Hematopoietic multipotent progenitor cell treated with erythropoietin and hydrocortisone succinate and interleukin-3 and kit ligand, for 4 days (in vitro differentiated cells): ENCODE data around the gene NCOA1.
"Not testable (repeated sequence)": the region's sequence is repeated elsewhere in the genome, so short reads cannot be mapped to it uniquely, and the experiment has no call there.

Experiments used
- DNase-seq: peaks from one replicate; pipeline ENCODE4 v3.0.0-alpha.2; 2015

The NCOA1 gene

GRCh38 chr2:24490690-24491541 lies at the start of gene NCOA1:
Gene NCOA1, plus strand, starts transcription at chr2:24491254. Its CDS starts 167,424 bp downstream, at chr2:24658678.
- DNase-seq: peak; percentile 97

- peak; percentile 59 for DNase-seq
These were observed 42.3 kb upstream of the NCOA1 start for GRCh38 chr2:24448797-24449196.

DNA sequence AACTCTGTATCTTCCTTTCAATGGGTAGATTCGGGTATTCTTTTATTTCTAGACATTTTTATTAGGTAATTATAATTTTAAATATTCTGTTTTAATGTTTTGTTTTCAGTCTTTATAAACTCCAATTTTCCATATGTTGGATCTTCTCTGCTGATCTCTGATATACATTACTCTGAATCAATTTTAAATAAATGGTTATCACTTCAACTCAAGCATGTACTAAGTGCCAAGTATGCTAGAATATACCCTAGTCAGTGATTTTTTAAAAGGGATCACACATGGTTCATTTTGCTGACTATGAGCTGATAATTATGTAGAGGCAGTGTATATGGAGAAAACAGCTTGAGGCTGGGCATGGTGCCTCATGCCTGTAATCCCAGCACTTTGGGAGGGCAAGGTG lies 41.7 kb upstream of the NCOA1 start:
- no peak for DNase-seq

DNA sequence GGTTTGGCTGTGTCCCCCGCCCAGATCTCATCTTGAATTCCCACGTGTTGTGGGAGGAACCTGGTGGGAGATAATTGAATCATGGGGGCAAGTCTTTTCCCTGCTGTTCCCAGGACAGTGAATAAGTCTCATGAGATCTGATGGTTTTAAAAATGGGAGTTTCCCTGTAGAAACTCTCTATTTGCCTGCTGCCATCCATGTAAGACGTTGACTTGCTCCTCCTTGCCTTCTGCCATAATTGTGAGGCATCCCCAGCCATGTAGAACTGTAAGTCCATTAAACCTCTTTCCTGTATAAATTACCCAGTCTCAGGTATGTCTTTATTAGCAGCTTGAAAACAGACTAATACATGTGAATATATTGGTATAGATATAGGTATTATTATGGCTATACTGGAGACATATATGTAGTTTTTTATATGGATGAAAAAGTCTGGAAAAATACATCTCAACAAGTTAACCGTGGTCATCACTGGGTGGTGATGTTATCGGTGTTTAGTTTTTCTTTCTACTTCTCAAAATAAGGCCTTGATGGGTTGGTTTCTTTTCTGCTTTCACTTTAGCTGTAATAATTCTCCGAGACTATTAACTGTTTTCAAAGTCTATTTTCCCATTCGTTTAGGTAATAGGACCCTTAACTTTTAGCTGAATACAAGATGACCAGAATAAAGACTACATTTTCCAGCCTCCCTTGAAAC lies 39.1 kb upstream of the NCOA1 start:
- no peak for DNase-seq

- DNase-seq: no peak
These were observed 38.6 kb upstream of the NCOA1 start for GRCh38 chr2:24452502-24452885.

GRCh38 chr2:24453379-24454073 lies 37.5 kb upstream of the NCOA1 start:
- DNase-seq: no peak

DNA sequence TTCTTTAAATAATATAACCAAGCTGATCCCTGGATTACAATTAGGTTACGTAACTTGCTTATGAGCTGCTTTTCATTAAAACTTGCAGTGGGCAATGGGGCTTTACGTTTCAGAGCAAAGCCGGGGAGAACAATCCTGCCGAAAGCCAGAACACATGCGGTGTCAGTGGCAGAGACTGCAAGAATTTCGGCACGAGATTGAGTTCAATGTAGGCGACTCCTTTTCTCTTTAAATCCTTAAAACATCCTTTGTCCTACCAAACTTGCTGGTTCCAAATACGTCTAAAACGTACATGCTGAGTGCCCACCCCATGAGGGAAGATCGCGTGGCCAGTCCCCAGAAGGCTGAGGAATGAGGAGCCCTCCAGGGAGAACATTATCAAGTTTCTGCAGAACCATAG lies 36.8 kb upstream of the NCOA1 start:
- DNase-seq: no peak

DNA sequence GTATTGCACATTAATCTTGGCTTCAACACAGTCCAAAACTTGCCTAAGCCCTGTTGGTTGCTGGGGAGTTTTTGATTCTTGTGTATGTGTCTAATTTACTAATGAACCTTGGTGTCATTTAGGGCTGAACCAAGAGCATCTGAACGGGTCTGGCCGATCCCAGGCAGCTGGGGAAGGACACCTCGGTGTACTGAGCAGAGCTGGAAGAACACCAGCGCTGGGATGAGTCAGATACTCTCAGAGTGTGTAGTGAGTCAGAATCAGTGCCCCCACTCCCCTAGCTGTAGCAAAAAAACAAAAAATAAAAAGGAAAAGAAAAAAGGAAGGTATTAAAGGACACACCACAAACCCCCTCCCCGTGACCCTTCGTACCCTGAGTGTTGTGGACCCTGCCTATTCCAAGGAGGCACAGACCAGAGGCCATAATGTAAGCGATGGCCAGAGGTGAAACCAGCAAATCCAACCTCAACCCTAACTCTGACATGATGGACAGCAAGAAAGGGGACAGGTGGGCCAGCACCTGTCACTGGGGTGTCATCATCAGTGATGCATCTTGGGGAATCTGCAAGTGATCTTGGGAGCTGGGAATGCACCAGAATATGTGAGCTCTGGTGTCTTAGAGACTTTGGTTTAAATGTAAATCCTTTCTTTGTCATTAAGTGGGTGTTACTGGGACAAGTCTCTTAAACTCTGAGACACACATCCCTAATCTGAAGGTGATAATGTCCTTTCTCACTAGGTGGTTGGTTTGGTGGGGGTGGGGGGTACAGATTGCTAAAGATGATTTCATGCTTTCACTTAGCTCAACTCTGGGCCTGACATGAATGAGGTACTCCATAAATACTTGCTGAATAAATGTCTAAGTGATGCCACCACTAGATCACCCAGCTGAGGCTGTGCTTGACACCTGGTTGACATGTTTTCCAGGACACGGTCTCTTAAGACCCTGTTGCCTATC lies 34.2 kb upstream of the NCOA1 start:
- DNase-seq: peak; percentile 69

DNA sequence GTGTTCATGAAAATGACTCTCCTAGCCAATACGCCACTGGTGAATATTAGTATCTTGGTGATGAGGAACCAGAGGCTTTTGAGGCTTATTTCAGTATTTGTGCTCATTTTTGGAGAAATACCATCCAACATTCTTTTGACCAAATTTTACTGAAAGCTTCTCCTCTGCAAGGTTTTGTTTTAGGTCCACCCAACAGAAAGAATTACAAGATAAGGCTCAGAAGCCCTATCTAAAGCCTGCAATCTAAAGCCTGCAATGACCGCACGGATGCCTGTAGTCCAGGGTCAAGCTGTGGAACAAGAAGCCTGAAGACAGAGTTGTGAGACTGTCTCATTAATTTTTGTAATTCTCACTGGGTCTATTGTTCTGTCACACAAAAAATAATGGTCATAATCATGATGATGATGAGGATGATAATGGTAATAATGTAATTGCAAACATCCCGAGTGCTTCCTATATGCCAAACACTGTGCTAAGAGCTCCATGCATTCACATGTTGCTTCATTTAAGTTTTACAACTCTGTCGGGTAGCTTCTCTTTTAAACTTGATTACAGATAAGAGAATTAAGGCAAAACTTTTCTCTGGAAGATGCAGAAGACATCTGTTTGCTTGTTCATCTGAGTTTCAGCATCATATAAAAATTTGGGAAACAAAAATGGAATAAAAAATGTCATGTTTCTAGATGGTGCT lies 33.2 kb upstream of the NCOA1 start:
- peak; percentile 83 for DNase-seq

- DNase-seq: peak; percentile 49
These were observed 31.6 kb upstream of the NCOA1 start for GRCh38 chr2:24459224-24460161.

DNA sequence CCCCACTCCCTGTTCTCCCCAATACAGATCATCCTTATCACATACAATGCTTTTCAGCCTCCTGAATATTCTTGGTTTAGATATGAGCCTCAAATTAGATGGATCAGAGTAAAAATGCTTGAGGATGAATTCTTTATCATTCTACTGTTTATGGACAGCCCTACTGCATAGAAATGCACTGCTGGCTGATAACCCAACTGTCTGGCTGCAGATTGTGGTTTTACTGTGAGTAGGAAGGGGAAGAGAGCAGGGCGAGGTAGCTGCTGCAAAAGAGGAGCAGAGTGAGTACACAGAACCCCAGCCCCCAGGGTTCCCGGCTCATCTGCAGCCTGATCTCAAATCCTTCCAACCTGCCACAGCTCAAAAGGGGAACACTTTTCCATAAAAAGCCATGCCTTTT lies 29.4 kb upstream of the NCOA1 start:
- peak; percentile 96 for DNase-seq

DNA sequence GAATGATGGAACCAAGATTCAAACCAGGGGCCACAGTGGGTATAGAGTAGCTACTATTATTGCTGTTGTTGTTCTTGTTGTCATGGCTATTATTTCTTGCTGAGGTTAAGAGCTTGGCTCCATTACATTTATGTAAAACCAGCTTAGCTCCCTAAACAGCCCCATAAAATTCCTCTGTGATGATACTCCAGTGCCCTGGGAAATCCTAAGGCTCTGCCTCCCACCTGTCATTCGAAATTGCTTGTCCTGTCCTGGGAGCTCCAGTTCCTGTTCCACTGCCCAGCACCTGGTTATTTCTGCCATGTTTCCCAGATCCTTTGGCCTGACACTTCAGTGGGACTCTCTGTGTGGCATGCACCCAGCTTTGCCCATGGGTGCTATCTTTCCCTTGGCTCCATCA lies 27.8 kb upstream of the NCOA1 start:
- no peak for DNase-seq

- DNase-seq: no peak
These were observed 23.9 kb upstream of the NCOA1 start for GRCh38 chr2:24466871-24467870.

DNA sequence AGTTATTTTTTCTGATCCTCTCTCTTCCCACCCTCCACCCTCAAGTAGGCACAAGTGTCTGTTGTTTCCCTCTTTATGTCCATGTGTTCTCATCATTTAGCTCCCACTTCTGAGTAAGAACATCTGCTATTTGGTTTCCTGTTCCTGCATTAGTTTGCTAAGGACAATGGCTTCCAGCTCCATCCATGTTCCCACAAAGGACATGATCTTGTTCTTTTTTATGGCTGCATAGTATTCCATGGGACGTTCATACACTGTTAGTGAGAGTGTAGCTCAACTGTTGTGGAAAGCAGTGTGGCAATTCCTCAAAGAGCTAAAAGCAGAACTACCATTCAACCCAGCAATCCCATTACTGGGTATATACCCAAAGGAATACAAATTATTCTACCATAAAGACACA lies 22.6 kb upstream of the NCOA1 start:
- not testable (repeated sequence) for DNase-seq

GRCh38 chr2:24469148-24469650 lies 21.9 kb upstream of the NCOA1 start:
- no peak for DNase-seq

GRCh38 chr2:24471662-24472061 lies 19.4 kb upstream of the NCOA1 start:
- peak; percentile 68 for DNase-seq

DNA sequence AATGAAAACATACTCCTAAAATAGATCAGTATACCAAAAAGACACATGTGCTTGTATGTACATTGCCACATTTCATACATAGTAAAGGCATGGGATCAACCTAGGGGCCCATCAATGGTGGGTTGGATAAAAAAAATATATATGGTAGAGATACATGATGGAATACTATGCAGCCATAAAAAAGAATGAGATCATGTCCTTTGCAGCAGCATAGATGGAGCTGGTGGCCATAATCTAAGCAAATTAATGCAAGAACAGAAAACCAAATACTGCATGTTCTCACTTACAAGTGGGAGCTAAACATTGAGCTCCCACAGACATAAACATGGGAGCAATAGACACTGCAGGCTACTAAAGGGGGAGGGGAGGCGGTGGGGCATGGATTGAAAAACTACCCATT lies 18.6 kb upstream of the NCOA1 start:
- no peak for DNase-seq

- no peak for DNase-seq
These were observed 17.4 kb upstream of the NCOA1 start for GRCh38 chr2:24473626-24474025.

- no peak for DNase-seq
These were observed 17.0 kb upstream of the NCOA1 start for GRCh38 chr2:24474053-24474452.
